Adrenal gland (tissue), 12 donors: Measurements from ENCODE around the gene SLC2A9. TPM values are rescaled to one million over a fixed set of nuclear protein-coding genes. Genes with fewer than 3 reads are reported as not detected.

ENCODE experiments used
- DNase-seq, 7 donors: peaks; one replicate each; pipeline ENCODE4 v3.0.0-alpha.2; 2019 to 2020
- H3K27ac ChIP-seq, 5 donors: fragments of 200-600 bp; sonication (generic) in 4 of 5; 1 replicate in 3 of 5; 2 replicates in 2 of 5; pipeline versions ENCODE4 v1.5.1 to v1.8.0; 2016 to 2020; ENCODE audit warnings: mild to moderate bottlenecking in 1 of 5
- H3K27me3 ChIP-seq: fragments of 200-600 bp; 2 replicates; pipeline ENCODE4 v1.8.0; 2021
- H3K36me3 ChIP-seq, 2 donors: fragments of 200-600 bp; replicated peaks in 1 of 2; 1 replicate in 1 of 2; 2 replicates in 1 of 2; pipeline versions ENCODE4 v1.5.1 to v1.8.0; 2018 to 2022
- H3K4me1 ChIP-seq, 2 donors: fragments of 200-600 bp; replicated peaks in 1 of 2; 1 replicate in 1 of 2; 2 replicates in 1 of 2; pipeline versions ENCODE4 v1.5.1 to v1.8.0; 2018 to 2021
- H3K4me3 ChIP-seq, 4 donors: fragments of 200-600 bp; sonication (generic) in 3 of 4; one replicate each; pipeline ENCODE4 v1.5.1; 2016 to 2018
- H3K9me3 ChIP-seq, 3 donors: fragments of 200-600 bp; sonication (generic) in 1 of 3; replicated peaks in 1 of 3; 1 replicate in 2 of 3; 2 replicates in 1 of 3; pipeline versions ENCODE4 v1.5.1 to v1.8.0; 2016 to 2021
- POLR2A ChIP-seq, 2 donors: fragments of 450-650 bp; IDR thresholded peaks; one replicate each; pipeline ENCODE4 v1.6.1; 2017; ENCODE audit warnings: antibody characterized with exemption in 2 of 2, mild to moderate bottlenecking in 2 of 2, moderate library complexity in 1 of 2
- WGBS, 4 donors: extraction: QIAGEN DNeasy Blood & Tissue Kit in 2 of 4; methylation state at CpG; one replicate each; pipeline versions ENCODE4 v1.1.5 to v1.1.7; 2013 to 2017; 5-methylcytosine and 5-hydroxymethylcytosine counted together
- intact Hi-C, 2 donors: fragments of 100-400 bp; cut with DNase I; formaldehyde crosslinking; loops; one replicate each; pipeline versions ENCODE4 v1.14.1 to v1.15.0; 2022 to 2023
- polyA plus RNA-seq, 3 donors: library from polyadenylated mRNA; stranded (reverse); fragments of 200-250 nt in 2 of 3; fragments of 350-450 nt in 1 of 3; fragmentation: Illumina TruSeq in 1 of 3; extraction: RNeasy Lipid Tissue Mini Kit (QIAGEN cat#74804) in 1 of 3; gene quantifications; one replicate each; pipeline ENCODE4 v1.2.3, GENCODE V29; 2013 to 2014
- total RNA-seq, 9 donors: library from RNA; depleted of rRNA in 4 of 9; stranded (reverse); fragments of >200 nt in 4 of 9; fragments of 120-200 nt in 1 of 9; fragmentation: NEBNext Ultra II Directional in 1 of 9; extraction: Animal tissue kit (Norgen Biotek cat#: 25700) in 1 of 9; gene quantifications; one replicate each; pipeline versions ENCODE4 v1.1.0 to v1.2.4, GENCODE V29; 2013 to 2023
- TF ChIP-seq, protein P1 (sequence below), 6 experiments: fragments of 450-650 bp in 4 of 6; fragments of 200-600 bp in 2 of 6; sonication (generic) in 1 of 6; IDR thresholded peaks; 1 replicate in 5 of 6; 2 replicates in 1 of 6; pipeline versions ENCODE4 v1.5.1 to v1.8.0; 2016 to 2021; ENCODE audit warnings: antibody characterized with exemption in 6 of 6, mild to moderate bottlenecking in 2 of 6, moderate library complexity in 1 of 6
- donor health status: healthy with polysubstance abuse.
- donor health status: Bipolar disorder and iron deficiency.
- donor health status: DM: yes; HTN: yes; CAD: no.
- donor health status: DM: no; HTN: no; CAD: no.
- donor health status: DM: no; HTN: no; CAD: no.
- donor health status: DM: yes; HTN: yes; CAD: no.

SLC2A9 gene
- total and polyA plus RNA-seq, 12 donors, result 1.8 to 16.6 (median 8.5) TPM

DNA sequence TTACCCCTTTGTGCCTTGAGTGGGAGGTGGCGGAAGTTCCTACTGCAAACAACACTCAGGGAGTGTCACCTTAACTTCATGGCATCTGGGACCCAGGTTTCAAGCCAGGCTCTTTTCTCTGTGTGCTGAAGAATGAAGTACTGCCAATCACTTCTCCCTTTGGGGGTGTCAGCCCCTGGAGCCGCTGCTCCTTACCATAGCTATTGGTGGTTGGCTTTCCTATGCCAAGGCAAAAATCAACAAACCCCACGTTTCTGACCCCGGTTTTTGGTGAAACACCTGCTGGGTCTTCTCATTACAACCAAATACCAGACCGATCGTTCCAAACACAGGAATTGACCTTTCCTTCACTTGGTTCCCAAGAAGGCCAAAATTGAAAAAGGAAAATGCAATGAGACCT lies 19.7 kb upstream of the SLC2A9 start:
- peak in 1 of 7 donors; percentile 28 for DNase-seq
- Histone ChIP-seq H3K36me3 (no peaks in the 10 kb centered on the region), H3K27ac (no peak overlapping the region), H3K4me1 (no peaks in the 10 kb centered on the region), H3K4me3 (no peak overlapping the region), H3K9me3 (no peaks in the 10 kb centered on the region), H3K27me3 (no peaks in the 10 kb centered on the region)
- WGBS, 4 donors, result 81 to 87% (median 84%) methylated on average over 6 of the region's 6 CpGs
- intact Hi-C loops, result no loop called here
- TF ChIP-seq, protein P1, sequence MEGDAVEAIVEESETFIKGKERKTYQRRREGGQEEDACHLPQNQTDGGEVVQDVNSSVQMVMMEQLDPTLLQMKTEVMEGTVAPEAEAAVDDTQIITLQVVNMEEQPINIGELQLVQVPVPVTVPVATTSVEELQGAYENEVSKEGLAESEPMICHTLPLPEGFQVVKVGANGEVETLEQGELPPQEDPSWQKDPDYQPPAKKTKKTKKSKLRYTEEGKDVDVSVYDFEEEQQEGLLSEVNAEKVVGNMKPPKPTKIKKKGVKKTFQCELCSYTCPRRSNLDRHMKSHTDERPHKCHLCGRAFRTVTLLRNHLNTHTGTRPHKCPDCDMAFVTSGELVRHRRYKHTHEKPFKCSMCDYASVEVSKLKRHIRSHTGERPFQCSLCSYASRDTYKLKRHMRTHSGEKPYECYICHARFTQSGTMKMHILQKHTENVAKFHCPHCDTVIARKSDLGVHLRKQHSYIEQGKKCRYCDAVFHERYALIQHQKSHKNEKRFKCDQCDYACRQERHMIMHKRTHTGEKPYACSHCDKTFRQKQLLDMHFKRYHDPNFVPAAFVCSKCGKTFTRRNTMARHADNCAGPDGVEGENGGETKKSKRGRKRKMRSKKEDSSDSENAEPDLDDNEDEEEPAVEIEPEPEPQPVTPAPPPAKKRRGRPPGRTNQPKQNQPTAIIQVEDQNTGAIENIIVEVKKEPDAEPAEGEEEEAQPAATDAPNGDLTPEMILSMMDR (IDR thresholded peaks at IDR 0.05), result no peak
- no peak for TF ChIP-seq POLR2A (IDR thresholded peaks at IDR 0.05)

DNA sequence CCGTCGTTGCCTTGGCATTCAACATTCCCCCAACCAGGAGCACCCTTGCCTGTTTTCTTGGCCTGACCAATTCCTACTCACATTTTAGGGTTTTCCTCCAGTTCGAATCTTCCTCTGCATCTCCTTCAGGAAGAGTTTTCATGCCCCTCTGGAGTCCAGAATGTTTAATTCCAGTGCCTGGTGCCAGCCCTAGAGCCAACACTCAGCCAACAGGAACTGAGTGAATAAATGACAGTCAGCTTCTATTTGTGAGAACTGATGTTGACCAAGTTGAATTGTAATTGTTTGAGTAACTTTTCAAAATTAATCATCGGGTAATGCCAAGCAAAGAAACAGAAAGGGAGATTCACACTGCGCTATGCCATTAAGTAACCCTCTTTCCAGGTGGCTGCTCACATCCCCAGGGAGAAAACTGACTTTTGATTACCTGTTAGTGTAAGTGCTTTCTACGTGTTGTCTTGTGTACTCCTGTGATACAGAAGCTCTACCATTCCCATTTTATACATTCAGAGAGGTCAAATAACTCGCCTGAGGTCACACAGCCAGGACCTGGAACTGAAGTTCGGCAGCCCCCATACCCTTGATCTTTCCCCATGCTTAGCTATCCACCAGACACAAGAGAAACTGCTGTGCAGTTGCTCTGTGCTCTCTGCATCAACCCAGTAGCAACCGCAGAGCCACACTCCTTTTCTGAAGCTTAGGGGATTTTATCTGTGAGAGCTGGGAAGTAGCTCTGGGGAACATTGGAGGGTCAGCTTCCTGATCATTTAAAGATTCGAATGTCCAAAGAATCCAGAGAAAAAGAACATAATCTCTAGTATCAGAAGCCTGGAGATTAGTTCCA lies 19.0 kb upstream of the SLC2A9 start:
- 80 to 83% (median 82%) methylated on average over 10 of the region's 10 CpGs for WGBS, 4 donors
- no peak for DNase-seq
- Histone ChIP-seq H3K36me3 (no peaks in the 10 kb centered on the region), H3K4me1 (no peaks in the 10 kb centered on the region), H3K9me3 (no peaks in the 10 kb centered on the region), H3K27ac (no peak overlapping the region), H3K4me3 (no peak overlapping the region), H3K27me3 (no peaks in the 10 kb centered on the region)
- intact Hi-C loops, result no loop called here
- no peak for TF ChIP-seq POLR2A (IDR thresholded peaks at IDR 0.05)
- TF ChIP-seq, protein P1 (IDR thresholded peaks at IDR 0.05), result no peak

DNA sequence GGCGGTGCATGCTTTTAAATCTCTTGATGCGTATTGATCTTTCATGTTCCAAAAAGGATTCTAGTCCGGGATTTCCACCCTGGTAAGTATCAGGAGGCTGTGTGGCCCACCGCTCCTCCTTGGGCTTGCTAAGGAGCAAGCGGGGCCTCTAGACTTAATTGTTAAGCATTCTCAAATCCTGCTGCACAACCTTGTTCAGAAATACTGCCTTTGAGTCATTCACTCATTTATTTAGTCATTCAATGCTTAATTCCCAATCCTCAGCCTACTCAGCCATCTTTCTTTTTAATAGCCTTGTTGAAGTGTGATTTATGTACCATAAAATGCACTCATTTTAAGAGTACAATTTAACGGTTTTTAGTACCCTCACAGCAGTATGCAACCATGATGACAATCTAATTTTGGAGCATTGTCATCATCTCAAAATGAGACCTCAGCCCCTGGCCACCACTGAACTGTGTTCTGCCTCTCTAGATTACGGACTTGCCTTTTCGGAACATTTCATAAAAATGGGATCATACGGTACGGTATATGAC lies 15.6 kb upstream of the SLC2A9 start:
- peaks cover 14 to 25% of the 10 kb centered on the region in 2 donors for H3K4me1 ChIP-seq
- no peak overlapping the region for H3K4me3 ChIP-seq
- DNase-seq, result peak in 1 of 7 donors; percentile 29
- no peaks in the 10 kb centered on the region for H3K27me3 ChIP-seq
- no peaks in the 10 kb centered on the region for H3K9me3 ChIP-seq
- intact Hi-C loops, result loop anchor here in 1 of 2 donors (5.0 kb wide), 1 partner anchor 1490 kb away; no protein-coding TSS in a partner anchor
- TF ChIP-seq POLR2A (IDR thresholded peaks at IDR 0.05), result no peak
- TF ChIP-seq, protein P1 (IDR thresholded peaks at IDR 0.05), result no peak
- no peaks in the 10 kb centered on the region for H3K36me3 ChIP-seq
- H3K27ac ChIP-seq, result no peak overlapping the region
- 88 to 94% (median 90%) methylated on average over 9 to 10 of the region's 10 CpGs for WGBS, 4 donors

DNA sequence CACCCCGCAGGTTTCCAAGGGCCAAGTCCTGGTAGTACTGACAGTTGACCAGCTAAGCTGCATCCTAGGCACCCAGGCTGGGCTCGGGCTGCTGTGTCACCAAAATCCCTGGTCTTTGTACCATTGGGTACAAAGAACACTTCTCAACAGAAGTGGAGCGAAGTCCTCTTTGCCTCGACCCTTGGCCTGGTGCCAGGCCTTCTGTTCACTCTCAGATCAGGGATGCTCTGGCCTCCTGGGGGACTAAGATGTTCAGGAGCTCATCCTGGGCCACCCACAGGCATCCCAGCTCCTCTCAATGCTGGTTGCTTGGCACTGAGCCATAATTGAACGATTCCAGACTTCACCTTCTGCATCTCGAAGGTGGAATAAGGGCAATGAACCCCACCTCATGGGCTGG lies 13.8 kb upstream of the SLC2A9 start:
- intact Hi-C loops, result loop anchor here in 1 of 2 donors (5.0 kb wide), 1 partner anchor 1492 kb away; no protein-coding TSS in a partner anchor

More for the DNA sequence above, 13.8 kb upstream of the SLC2A9 start:
- no peak overlapping the region for H3K4me3 ChIP-seq
- TF ChIP-seq POLR2A (IDR thresholded peaks at IDR 0.05), result no peak
- TF ChIP-seq, protein P1 (IDR thresholded peaks at IDR 0.05), result no peak
- DNase-seq, result no peak
- H3K4me1 ChIP-seq, result peaks cover 14 to 25% of the 10 kb centered on the region in 2 donors
- H3K36me3 ChIP-seq, result no peaks in the 10 kb centered on the region
- H3K27ac ChIP-seq, result no peak overlapping the region
- no peaks in the 10 kb centered on the region for H3K27me3 ChIP-seq
- 57 to 76% (median 68%) methylated on average over 3 to 6 of the region's 6 CpGs for WGBS, 4 donors
- H3K9me3 ChIP-seq, result no peaks in the 10 kb centered on the region
